T-cell (primary cell): ENCODE measurements around the gene DOK4. TPM values are rescaled to one million over a fixed set of nuclear protein-coding genes. Genes with fewer than 3 reads are reported as not detected.

ENCODE experiments used
- ATAC-seq, 4 experiments: fragments of 200-7000 bp in 3 of 4; fragments of 150-1000 bp in 1 of 4; cut with Tn5 transposase; replicated peaks in 1 of 4; 1 replicate in 3 of 4; 2 replicates in 1 of 4; pipeline ENCODE4 v1.10.0; 2021; ENCODE audit warnings: moderate library complexity in 3 of 4, mild to moderate bottlenecking in 2 of 4, moderate number of reproducible peaks in 1 of 4
- CTCF ChIA-PET, 2 donors: fragments of 300-600 bp; sonication (Branson Sonifier 250); formaldehyde crosslinking; loops; one replicate each; lab custom pipeline; 2022; ENCODE audit warnings: antibody characterized with exemption in 2 of 2; lab: Charles Lee
- POLR2A ChIA-PET, 2 donors: fragments of 300-600 bp; sonication (Branson Sonifier 250); formaldehyde crosslinking; loops; one replicate each; lab custom pipeline; 2022; ENCODE audit warnings: antibody characterized with exemption in 2 of 2; lab: Charles Lee
- DNase-seq, 35 experiments: peaks; one replicate each; pipeline versions ENCODE4 v3.0.0 to v3.0.0-alpha.2; 2013 to 2023
- H3K27ac ChIP-seq: one replicate; pipeline ENCODE4 v1.5.1; 2013; ENCODE audit warnings: low read length
- H3K27me3 ChIP-seq, 2 experiments: replicated peaks in 1 of 2; 1 replicate in 1 of 2; 2 replicates in 1 of 2; pipeline versions ENCODE4 v1.6.1 to v1.7.0; 2013; ENCODE audit warnings: low read length in 1 of 2, mixed read lengths in 1 of 2; ENCODE audit not compliant: control insufficient read depth in 2 of 2, insufficient read depth in 2 of 2; ENCODE audit errors: extremely low read depth in 1 of 2
- H3K36me3 ChIP-seq, 2 donors: 1 replicate in 1 of 2; 2 replicates in 1 of 2; pipeline versions ENCODE4 v1.6.1 to v1.7.0; 2013; ENCODE audit warnings: low read length in 1 of 2; ENCODE audit not compliant: control insufficient read depth in 2 of 2, insufficient read depth in 1 of 2; ENCODE audit errors: extremely low read depth in 1 of 2
- H3K4me1 ChIP-seq, 2 experiments: 1 replicate in 1 of 2; 2 replicates in 1 of 2; pipeline versions ENCODE4 v1.6.1 to v1.7.0; 2013; ENCODE audit warnings: low read length in 2 of 2, mixed read lengths in 1 of 2; ENCODE audit not compliant: insufficient read depth in 2 of 2, control insufficient read depth in 1 of 2; ENCODE audit errors: extremely low read depth in 1 of 2
- H3K4me3 ChIP-seq, 2 donors: 1 replicate in 1 of 2; 2 replicates in 1 of 2; pipeline versions ENCODE4 v1.5.1 to v1.7.0; 2013; ENCODE audit warnings: mild to moderate bottlenecking in 2 of 2, low read length in 1 of 2, moderate library complexity in 1 of 2; ENCODE audit not compliant: control insufficient read depth in 1 of 2; ENCODE audit errors: extremely low read depth in 1 of 2
- H3K9me3 ChIP-seq: 2 replicates; pipeline ENCODE4 v1.7.0; 2013
- H3K27ac Mint-ChIP-seq, 2 donors: one replicate each; pipeline ENCODE4 v1.8.0; 2020 to 2021; ENCODE audit warnings: mild to moderate bottlenecking in 2 of 2, mixed read lengths in 2 of 2
- H3K27me3 Mint-ChIP-seq, 2 donors: one replicate each; pipeline ENCODE4 v1.8.0; 2021 to 2022; ENCODE audit warnings: mixed read lengths in 2 of 2
- H3K36me3 Mint-ChIP-seq: one replicate; pipeline ENCODE4 v1.8.0; 2021; ENCODE audit warnings: mixed read lengths
- H3K4me1 Mint-ChIP-seq, 3 donors: one replicate each; pipeline ENCODE4 v1.8.0; 2020 to 2022; ENCODE audit warnings: mixed read lengths in 3 of 3, mild to moderate bottlenecking in 1 of 3
- H3K4me3 Mint-ChIP-seq, 3 donors: one replicate each; pipeline ENCODE4 v1.8.0; 2020 to 2022; ENCODE audit warnings: mild to moderate bottlenecking in 3 of 3, mixed read lengths in 3 of 3, moderate library complexity in 3 of 3
- H3K9me3 Mint-ChIP-seq, 3 donors: one replicate each; pipeline ENCODE4 v1.8.0; 2020 to 2022; ENCODE audit warnings: mixed read lengths in 3 of 3
- WGBS: methylation state at CpG from one replicate; pipeline ENCODE4 v1.1.5; 2013; ENCODE audit warnings: missing lambda C conversion rate; ENCODE audit not compliant: insufficient coverage; 5-methylcytosine and 5-hydroxymethylcytosine counted together
- total RNA-seq, 35 experiments: library from RNA in 6 of 35; stranded (reverse) in 6 of 35; fragments of 120-200 nt in 1 of 35; gene quantifications; one replicate each; pipeline versions ENCODE4 v1.2.1 to v1.2.4 and lab custom pipeline; 2013 to 2026

Gene DOK4
- total RNA-seq, 5 donors from 2014 or later (not counting 1 experiment from before 2014, with no cell fraction given): 2.2 to 4.1 (median 3.1) TPM

GRCh38 chr16:57434003-57434402 is 52.3 kb downstream of the DOK4 start:
- WGBS: no CpG with 5 or more reads among the region's 2 CpGs
- peak overlapping the region in 1 of 3 donors; percentile 52 for H3K4me3 Mint-ChIP-seq
- ChIA-PET POLR2A (interaction anchor here in 1 of 2 donors (0.6 kb wide), 1 partner anchor 11 kb away, joined by 3 read pairs; no protein-coding TSS in a partner anchor), CTCF (interaction anchor here in 1 of 2 donors (0.8 to 3.2 kb wide), 2 partner anchors 12 to 16 kb away, joined by 3 to 16 read pairs; no protein-coding TSS in a partner anchor)
- Histone ChIP-seq H3K27me3 (no peaks in the 10 kb centered on the region), H3K9me3 (no peaks in the 10 kb centered on the region), H3K36me3 (peaks cover 3 to 78% of the 10 kb centered on the region in 2 donors), H3K4me3 (no peak overlapping the region), H3K4me1 (peaks cover 17 to 24% of the 10 kb centered on the region in 2 experiments), H3K27ac (no peak overlapping the region)
- DNase-seq (peak in 21 of 35 experiments; percentile 11 to 79 (median 33)), ATAC-seq (peak; percentile 60 to 95 (median 79))
- H3K9me3 Mint-ChIP-seq: no peaks in the 10 kb centered on the region
- no peaks in the 10 kb centered on the region for H3K27me3 Mint-ChIP-seq
- peak overlapping the region; percentile 80 to 81 for H3K27ac Mint-ChIP-seq
- peaks cover 68% of the 10 kb centered on the region for H3K36me3 Mint-ChIP-seq
- peaks cover 32 to 36% (median 33%) of the 10 kb centered on the region in 3 donors for H3K4me1 Mint-ChIP-seq

- peaks cover 3 to 79% of the 10 kb centered on the region in 2 donors for H3K36me3 ChIP-seq
- Mint-ChIP-seq H3K27ac (peak overlapping the region; percentile 66 to 80), H3K27me3 (no peaks in the 10 kb centered on the region), H3K9me3 (no peaks in the 10 kb centered on the region), H3K4me3 (peak overlapping the region in 1 of 3 donors; percentile 52), H3K36me3 (peaks cover 68% of the 10 kb centered on the region), H3K4me1 (peaks cover 29 to 33% (median 32%) of the 10 kb centered on the region in 3 donors)
- no peak overlapping the region for H3K4me3 ChIP-seq
- DNase-seq: peak in 1 of 35 experiments; percentile 22
- H3K4me1 ChIP-seq: peaks cover 17 to 24% of the 10 kb centered on the region in 2 experiments
- H3K27ac ChIP-seq: no peak overlapping the region
- WGBS: 100% methylated on average over 1 of the region's 3 CpGs
- H3K27me3 ChIP-seq: no peaks in the 10 kb centered on the region
- ChIA-PET CTCF (interaction anchor here in 1 of 2 donors (3.2 kb wide), 1 partner anchor 15 kb away, joined by 16 read pairs; no protein-coding TSS in a partner anchor), POLR2A (interaction anchor here in 1 of 2 donors (0.6 kb wide), 1 partner anchor 402 kb away, joined by 6 read pairs; no protein-coding TSS in a partner anchor)
- ATAC-seq: peak; percentile 28 to 68 (median 58)
- no peaks in the 10 kb centered on the region for H3K9me3 ChIP-seq
Measured at GRCh38 chr16:57432989-57433388, 53.3 kb downstream of the DOK4 start.

- 86% methylated on average over 1 of the region's 2 CpGs for WGBS
- Mint-ChIP-seq H3K27me3 (no peaks in the 10 kb centered on the region), H3K9me3 (no peaks in the 10 kb centered on the region), H3K4me3 (peak overlapping the region in 1 of 3 donors; percentile 52), H3K4me1 (peaks cover 29 to 33% (median 32%) of the 10 kb centered on the region in 3 donors), H3K36me3 (peaks cover 70% of the 10 kb centered on the region), H3K27ac (peak overlapping the region; percentile 66 to 80)
- DNase-seq: no peak
- Histone ChIP-seq H3K36me3 (peaks cover 3 to 79% of the 10 kb centered on the region in 2 donors), H3K27ac (no peak overlapping the region), H3K27me3 (no peaks in the 10 kb centered on the region), H3K9me3 (no peaks in the 10 kb centered on the region), H3K4me3 (no peak overlapping the region), H3K4me1 (peaks cover 17 to 24% of the 10 kb centered on the region in 2 experiments)
- POLR2A ChIA-PET: interaction anchor here in 1 of 2 donors (0.6 kb wide), 1 partner anchor 402 kb away, joined by 6 read pairs; no protein-coding TSS in a partner anchor
- CTCF ChIA-PET: interaction anchor here in 1 of 2 donors (3.2 kb wide), 1 partner anchor 15 kb away, joined by 16 read pairs; no protein-coding TSS in a partner anchor
- no peak for ATAC-seq
Measured at GRCh38 chr16:57432505-57432904, 53.8 kb downstream of the DOK4 start.

- Mint-ChIP-seq H3K4me3 (no peak overlapping the region), H3K27ac (peak overlapping the region; percentile 52 to 58), H3K36me3 (peaks cover 71% of the 10 kb centered on the region), H3K4me1 (peaks cover 29 to 33% (median 32%) of the 10 kb centered on the region in 3 donors), H3K9me3 (no peaks in the 10 kb centered on the region), H3K27me3 (no peaks in the 10 kb centered on the region)
- POLR2A ChIA-PET: interaction anchor here in 1 of 2 donors (0.9 kb wide), 1 partner anchor 46 kb away, joined by 3 read pairs; no protein-coding TSS in a partner anchor
- Histone ChIP-seq H3K36me3 (peaks cover 2 to 77% of the 10 kb centered on the region in 2 donors), H3K27me3 (no peaks in the 10 kb centered on the region), H3K4me1 (peaks cover 17 to 24% of the 10 kb centered on the region in 2 experiments), H3K27ac (no peak overlapping the region), H3K4me3 (no peak overlapping the region), H3K9me3 (no peaks in the 10 kb centered on the region)
- 90% methylated on average over 3 of the region's 5 CpGs for WGBS
- no peak for ATAC-seq
- CTCF ChIA-PET: interaction anchor here (0.6 to 3.2 kb wide), 3 partner anchors 13 to 89 kb away, joined by 3 to 16 read pairs (median 5); partner anchors contain the start of genes CIAPIN1 (in 1 of the 2) and COQ9 (in 1 of the 2)
- DNase-seq: no peak
Measured at GRCh38 chr16:57430955-57431354, 55.3 kb downstream of the DOK4 start.

GRCh38 chr16:57427824-57428223 is 58.5 kb downstream of the DOK4 start:
- Mint-ChIP-seq H3K36me3 (peaks cover 50% of the 10 kb centered on the region), H3K4me1 (peaks cover 6 to 9% (median 8%) of the 10 kb centered on the region in 3 donors), H3K27me3 (no peaks in the 10 kb centered on the region), H3K27ac (no peak overlapping the region), H3K4me3 (no peak overlapping the region), H3K9me3 (no peaks in the 10 kb centered on the region)
- POLR2A ChIA-PET: no interaction called here
- DNase-seq: no peak
- no peak overlapping the region for H3K4me3 ChIP-seq
- CTCF ChIA-PET: no interaction called here
- H3K4me1 ChIP-seq: peaks cover 5 to 9% of the 10 kb centered on the region in 2 experiments
- no peak for ATAC-seq
- no peaks in the 10 kb centered on the region for H3K9me3 ChIP-seq
- peaks cover 0 to 49% of the 10 kb centered on the region in 2 donors for H3K36me3 ChIP-seq
- no peak overlapping the region for H3K27ac ChIP-seq
- no peaks in the 10 kb centered on the region for H3K27me3 ChIP-seq

GRCh38 chr16:57427307-57427706 is 59.0 kb downstream of the DOK4 start:
- H3K36me3 Mint-ChIP-seq: peaks cover 46% of the 10 kb centered on the region
- H3K4me1 ChIP-seq: peaks cover 0 to 3% of the 10 kb centered on the region in 2 experiments
- ChIA-PET CTCF (interaction anchor here in 1 of 2 donors (0.6 kb wide), 1 partner anchor 386 kb away, joined by 3 read pairs; no protein-coding TSS in a partner anchor), POLR2A (no interaction called here)
- peak overlapping the region in 1 of 2 donors; percentile 44 for H3K27ac Mint-ChIP-seq
- H3K36me3 ChIP-seq: peaks cover 0 to 44% of the 10 kb centered on the region in 2 donors
- H3K4me3 Mint-ChIP-seq: no peak overlapping the region
- no peak overlapping the region for H3K4me3 ChIP-seq
- H3K9me3 ChIP-seq: no peaks in the 10 kb centered on the region
- peaks cover under 1 to 7% (median 3%) of the 10 kb centered on the region in 3 donors for H3K4me1 Mint-ChIP-seq
- DNase-seq (no peak), ATAC-seq (no peak)
- 100% methylated on average over 2 of the region's 8 CpGs for WGBS
- H3K27me3 ChIP-seq: no peaks in the 10 kb centered on the region
- no peaks in the 10 kb centered on the region for H3K27me3 Mint-ChIP-seq
- H3K27ac ChIP-seq: no peak overlapping the region
- no peaks in the 10 kb centered on the region for H3K9me3 Mint-ChIP-seq
